NCI-H1930 (cell line): ENCODE results near the gene TASOR2.

ENCODE experiments used
- DNase-seq, 2 experiments: peaks; one replicate each; lab custom pipeline; 2025; lab: John Stamatoyannopoulos, UW

TASOR2 gene

DNA sequence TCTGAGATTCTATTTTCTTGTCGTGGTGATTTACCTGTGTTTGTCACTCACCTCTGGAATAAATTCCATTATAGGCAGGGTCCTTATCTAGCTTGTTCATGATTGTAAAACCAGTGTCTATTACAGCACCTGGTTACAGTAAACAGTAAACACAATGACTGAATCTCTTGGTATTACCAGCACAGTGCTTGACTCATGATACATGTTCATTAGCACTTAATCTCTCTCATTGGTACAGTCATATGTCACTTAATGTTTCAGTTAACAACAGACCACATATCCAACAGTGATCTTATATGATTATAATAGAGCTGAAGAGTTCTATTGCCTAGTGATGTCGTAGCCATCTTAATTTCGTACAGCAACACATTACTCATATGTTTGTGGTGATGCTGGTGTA lies 1.6 kb upstream of the TASOR2 start:
- DNase-seq, result no peak

DNA sequence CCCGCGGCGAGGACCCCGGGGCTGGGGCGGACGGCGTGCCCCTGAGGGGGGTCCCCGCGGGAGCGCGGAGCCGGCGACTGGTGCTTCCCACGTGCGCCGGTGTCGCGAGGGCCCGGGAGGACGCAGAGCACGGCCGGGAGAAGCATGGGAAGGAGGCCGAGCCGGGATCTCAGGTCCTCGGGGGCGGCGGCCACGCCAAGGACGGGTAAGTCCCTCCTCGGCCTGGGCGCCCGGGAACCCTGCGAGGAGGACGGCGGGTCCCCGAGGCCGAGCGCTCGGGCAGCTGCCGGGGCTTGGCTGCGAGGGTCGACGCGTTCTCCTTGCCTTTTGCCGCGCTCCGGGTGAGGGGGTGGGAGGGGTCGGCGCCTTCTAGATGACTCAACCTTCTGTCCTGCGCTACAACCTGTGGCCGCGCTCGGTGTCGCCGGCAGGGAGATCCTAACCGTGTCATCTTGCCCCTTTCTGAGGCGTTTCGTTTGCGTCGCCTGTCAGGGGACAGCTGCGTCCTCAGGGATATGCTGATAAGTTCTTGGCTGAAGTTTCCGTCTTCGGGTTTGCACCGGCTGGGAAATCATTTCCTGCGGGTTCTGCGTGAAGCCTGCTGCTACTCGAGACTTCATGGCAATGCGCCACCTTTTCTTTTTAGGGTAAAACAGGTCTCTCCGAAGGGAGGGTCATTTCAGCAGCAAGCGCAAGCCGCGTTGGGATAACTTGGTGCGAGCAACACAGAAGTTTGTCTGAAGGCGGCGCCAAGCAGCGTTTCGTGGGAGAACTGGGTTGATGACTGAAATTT lies 529 bp downstream of the TASOR2 start:
- peak in 1 of 2 experiments; percentile 1 for DNase-seq

- no peak for DNase-seq
Observed at GRCh38 chr10:5685764-5686240, 1.2 kb downstream of the TASOR2 start.

- no peak for DNase-seq
Observed at GRCh38 chr10:5688587-5688986, 3.9 kb downstream of the TASOR2 start.

DNA sequence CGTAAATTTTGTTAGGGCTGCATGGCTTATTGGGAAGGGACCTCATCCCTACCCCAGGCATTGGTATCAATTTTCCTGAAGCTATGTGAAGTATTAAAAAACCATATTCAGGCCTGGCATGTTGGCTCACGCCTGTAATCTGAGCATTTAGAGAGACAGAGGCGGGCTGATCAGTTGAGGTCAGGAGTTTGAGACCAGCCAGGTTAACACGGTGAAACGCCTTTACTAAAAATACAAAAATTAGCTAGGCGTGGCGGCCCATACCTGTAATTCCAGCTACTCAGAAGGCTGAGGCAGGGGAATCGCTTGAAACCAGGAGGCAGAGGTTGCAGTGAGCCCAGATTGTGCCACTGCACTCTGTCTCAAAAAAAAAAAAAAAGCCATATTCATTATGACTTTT lies 7.1 kb downstream of the TASOR2 start:
- no peak for DNase-seq

- DNase-seq, result no peak
Observed at GRCh38 chr10:5692461-5693358, 8.1 kb downstream of the TASOR2 start.

- DNase-seq, result no peak
Observed at GRCh38 chr10:5694573-5694972, 9.9 kb downstream of the TASOR2 start.

- DNase-seq, result no peak
Observed at GRCh38 chr10:5697342-5697741, 12.7 kb downstream of the TASOR2 start.

DNA sequence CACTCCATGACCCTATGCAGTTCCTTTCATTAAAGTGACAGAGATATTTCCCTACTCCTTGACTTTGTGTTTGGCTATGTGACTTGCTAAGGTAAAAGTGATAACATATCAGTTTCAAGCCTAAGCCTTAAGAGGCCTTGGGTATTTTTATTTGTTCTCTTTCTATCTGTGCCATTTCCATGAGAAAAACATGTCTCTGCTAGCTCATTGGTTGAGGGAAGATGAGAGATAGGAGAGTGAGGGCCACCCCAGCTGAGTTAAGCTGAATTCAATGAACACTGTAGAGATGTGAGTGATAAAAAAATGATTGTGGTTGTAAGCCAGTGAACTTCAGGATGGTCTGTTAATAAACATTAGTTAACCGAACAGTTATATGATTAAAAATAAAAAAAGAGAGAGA lies 13.4 kb downstream of the TASOR2 start:
- DNase-seq, result no peak

DNA sequence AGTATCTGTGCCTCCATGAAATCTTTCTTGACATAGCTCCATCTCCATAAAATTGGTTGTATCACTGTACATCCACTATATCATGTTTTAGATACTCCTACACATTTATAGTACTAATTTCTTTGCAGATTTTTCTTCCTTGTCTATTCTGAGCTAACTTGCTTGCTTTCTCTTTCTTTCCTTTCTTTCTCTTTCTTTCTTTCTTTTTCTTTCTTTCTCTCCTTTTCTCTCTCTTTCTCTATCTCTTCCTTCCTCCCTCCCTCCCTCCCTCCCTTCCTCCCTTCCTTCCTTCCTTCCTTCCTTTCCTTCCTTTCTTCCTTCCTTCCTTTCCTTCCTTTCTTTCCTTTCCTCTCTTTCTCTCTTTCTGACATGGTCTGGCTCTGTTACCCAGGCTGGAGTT lies 23.7 kb downstream of the TASOR2 start:
- no peak for DNase-seq

- DNase-seq, result no peak
Observed at GRCh38 chr10:5709865-5710264, 25.2 kb downstream of the TASOR2 start.

- DNase-seq, result no peak
Observed at GRCh38 chr10:5710859-5711258, 26.2 kb downstream of the TASOR2 start.

GRCh38 chr10:5711642-5712041 lies 27.0 kb downstream of the TASOR2 start:
- DNase-seq, result no peak

DNA sequence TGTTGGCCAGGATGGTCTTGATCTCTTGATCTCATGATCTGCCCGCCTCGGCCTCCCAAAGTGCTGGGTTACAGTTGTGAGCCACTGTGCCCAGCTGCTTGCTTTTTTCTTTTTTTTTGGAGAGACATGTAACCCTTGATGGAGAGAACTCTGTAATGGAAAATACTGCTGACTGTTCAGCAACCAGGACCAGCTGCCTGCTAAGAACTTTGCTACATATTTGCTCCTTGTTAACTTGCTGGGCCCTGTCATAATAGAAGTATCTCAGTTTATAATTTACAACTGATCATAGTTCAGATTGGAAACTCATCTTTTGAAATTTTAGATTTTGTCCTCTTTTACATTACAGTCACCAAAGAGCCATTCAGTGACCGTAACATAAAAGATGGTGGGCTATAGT lies 34.9 kb downstream of the TASOR2 start:
- no peak for DNase-seq

- DNase-seq, result no peak
Observed at GRCh38 chr10:5720182-5720581, 35.5 kb downstream of the TASOR2 start.

GRCh38 chr10:5723692-5724091 lies 39.1 kb downstream of the TASOR2 start:
- no peak for DNase-seq

GRCh38 chr10:5730766-5731165 lies 46.1 kb downstream of the TASOR2 start:
- no peak for DNase-seq

GRCh38 chr10:5731559-5731958 lies 46.9 kb downstream of the TASOR2 start:
- DNase-seq, result no peak

GRCh38 chr10:5732141-5732540 lies 47.5 kb downstream of the TASOR2 start:
- DNase-seq, result no peak
